A549 (cell line): Measurements from ENCODE around the gene ADAMTSL3. TPM values are rescaled to one million over a fixed set of nuclear protein-coding genes. Genes with fewer than 3 reads are reported as not detected.

Source experiments
- ATAC-seq, 2 experiments: fragments of 200-7000 bp in 1 of 2; fragments of >200 bp in 1 of 2; cut with Nextera tagmentation in 1 of 2; cut with Tn5 transposase in 1 of 2; 3 replicates each; pipeline versions ENCODE4 v1.8.0 to v1.9.1; 2018 to 2020; ENCODE audit warnings: mild to moderate bottlenecking in 1 of 2, moderate library complexity in 1 of 2
- CTCF ChIA-PET: fragments of 300-600 bp; sonication (Branson Sonifier 250); formaldehyde crosslinking; extraction: SDS; loops from one replicate; lab custom pipeline; 2021; ENCODE audit warnings: antibody characterized with exemption, inconsistent platforms; lab: Yijun Ruan, JAX
- POLR2A ChIA-PET: fragments of 350-600 bp; formaldehyde crosslinking; extraction: SDS; loops from one replicate; lab custom pipeline; 2021; ENCODE audit warnings: antibody characterized with exemption, inconsistent platforms; lab: Yijun Ruan, JAX
- DNase-seq, 2 experiments: peaks; one replicate each; pipeline versions ENCODE4 v3.0.0 to v3.0.0-alpha.2; 2011 to 2016; ENCODE audit warnings: low read depth in 1 of 2, low spot score in 1 of 2
- FAIRE-seq: peaks from 2 replicates; lab custom pipeline; 2011; peaks lifted over from hg19 to GRCh38; lab: Jason Lieb, UNC
- H3K27ac ChIP-seq, 2 experiments: fragments of >200 bp; sonication (Bioruptor Twin); formaldehyde crosslinking; 3 replicates each; pipeline ENCODE4 v1.5.1; 2016 to 2017
- H3K4me1 ChIP-seq: fragments of >200 bp; sonication (Bioruptor Twin); formaldehyde crosslinking; 3 replicates; pipeline ENCODE4 v1.6.1; 2016
- H3K4me2 ChIP-seq: fragments of >200 bp; sonication (Bioruptor Twin); formaldehyde crosslinking; 3 replicates; pipeline ENCODE4 v1.6.1; 2016
- H3K4me3 ChIP-seq: fragments of >200 bp; sonication (Bioruptor Twin); formaldehyde crosslinking; 3 replicates; pipeline ENCODE4 v1.5.1; 2016
- H3K9me3 ChIP-seq: fragments of >200 bp; sonication (Bioruptor Twin); formaldehyde crosslinking; 3 replicates; pipeline ENCODE4 v1.6.1; 2016
- ATOH8 ChIP-seq: fragments of 250-450 bp; sonication (Bioruptor Pico); IDR thresholded peaks from 2 replicates; pipeline ENCODE4 v1.5.0; 2020; ENCODE audit warnings: low read depth, mild to moderate bottlenecking, moderate library complexity
- BCL3 ChIP-seq: fragments of >200 bp; sonication (Bioruptor Twin); formaldehyde crosslinking; IDR thresholded peaks from 3 replicates; pipeline ENCODE4 v1.6.1; 2016
- BHLHE40 ChIP-seq: IDR thresholded peaks from 2 replicates; pipeline ENCODE4 v1.6.1; 2012; ENCODE audit warnings: low read depth, low read length, inconsistent platforms
- CTCF ChIP-seq: fragments of >200 bp; sonication (Bioruptor Twin); formaldehyde crosslinking; IDR thresholded peaks from 3 replicates; pipeline ENCODE4 v1.5.1; 2016
- EHF ChIP-seq: fragments of 250-450 bp; sonication (Bioruptor Pico); IDR thresholded peaks from 2 replicates; pipeline ENCODE4 v1.5.0; 2020; ENCODE audit warnings: mild to moderate bottlenecking
- ELK1 ChIP-seq: fragments of 150-350 bp; IDR thresholded peaks from 2 replicates; pipeline ENCODE4 v1.6.1; 2014; ENCODE audit warnings: low read depth, mild to moderate bottlenecking, low read length
- ESRRA ChIP-seq: fragments of 150-350 bp; IDR thresholded peaks from 2 replicates; pipeline ENCODE4 v1.6.1; 2014; ENCODE audit warnings: mild to moderate bottlenecking, low read length, borderline replicate concordance
- FOSL2 ChIP-seq, 2 experiments: fragments of 450-650 bp in 1 of 2; fragments of >200 bp in 1 of 2; sonication (Bioruptor Twin) in 1 of 2; formaldehyde crosslinking; IDR thresholded peaks; 2 replicates each; pipeline versions ENCODE4 v1.5.0 to v1.6.1; 2016 to 2020; ENCODE audit warnings: mild to moderate bottlenecking in 1 of 2, moderate library complexity in 1 of 2
- GATA3 ChIP-seq: IDR thresholded peaks from 2 replicates; pipeline ENCODE4 v1.6.1; 2012; ENCODE audit warnings: borderline replicate concordance
- HDAC2 ChIP-seq: fragments of 200-600 bp; sonication (generic); IDR thresholded peaks from 2 replicates; pipeline ENCODE4 v1.6.1; 2016
- HMGXB4 ChIP-seq: fragments of 250-450 bp; sonication (Bioruptor Pico); IDR thresholded peaks from 2 replicates; pipeline ENCODE4 v1.5.0; 2021; ENCODE audit warnings: mild to moderate bottlenecking, moderate library complexity, borderline replicate concordance
- JUN ChIP-seq, 2 experiments: fragments of >200 bp; sonication (Bioruptor Twin); formaldehyde crosslinking; IDR thresholded peaks; 2 replicates in 1 of 2; 3 replicates in 1 of 2; pipeline ENCODE4 v1.6.1; 2016 to 2017
- MAFK ChIP-seq: fragments of 450-650 bp; IDR thresholded peaks from 2 replicates; pipeline ENCODE4 v1.6.1; 2014; ENCODE audit not compliant: partially characterized antibody
- MAX ChIP-seq: IDR thresholded peaks from 2 replicates; pipeline ENCODE4 v1.6.1; 2012
- POLR2A ChIP-seq: IDR thresholded peaks from 2 replicates; pipeline ENCODE4 v1.6.1; 2012; ENCODE audit warnings: mild to moderate bottlenecking, low read length
- REST ChIP-seq: fragments of 200-600 bp; sonication (generic); IDR thresholded peaks from 2 replicates; pipeline ENCODE4 v1.6.1; 2016; ENCODE audit warnings: antibody characterized with exemption, mild to moderate bottlenecking, moderate library complexity
- RFX5 ChIP-seq: fragments of 450-650 bp; IDR thresholded peaks from 2 replicates; pipeline ENCODE4 v1.7.1; 2014; ENCODE audit warnings: antibody characterized with exemption, mild to moderate bottlenecking, moderate library complexity
- SREBF2 ChIP-seq: fragments of 450-650 bp; IDR thresholded peaks from 2 replicates; pipeline ENCODE4 v1.6.1; 2014; ENCODE audit warnings: mild to moderate bottlenecking, moderate library complexity
- TP53 ChIP-seq: fragments of 250-450 bp; sonication (Bioruptor Pico); IDR thresholded peaks from 2 replicates; pipeline ENCODE4 v1.5.0; 2021; ENCODE audit warnings: mild to moderate bottlenecking, moderate library complexity
- ZNF302 ChIP-seq: fragments of 250-450 bp; sonication (Bioruptor Pico); IDR thresholded peaks from 2 replicates; pipeline ENCODE4 v1.9.0; 2021; ENCODE audit warnings: inconsistent platforms, mild to moderate bottlenecking, moderate library complexity
- ZSCAN20 ChIP-seq: fragments of 250-450 bp; sonication (Bioruptor Pico); IDR thresholded peaks from 2 replicates; pipeline ENCODE4 v1.8.0; 2022; ENCODE audit warnings: mild to moderate bottlenecking, moderate library complexity
- WGBS: methylation state at CpG from one replicate; pipeline ENCODE4 v1.1.6; 2017; ENCODE audit errors: missing lambda C conversion rate; 5-methylcytosine and 5-hydroxymethylcytosine counted together
- polyA plus RNA-seq, 4 experiments: library from polyadenylated mRNA; depleted of rRNA in 3 of 4; stranded (reverse); fragments of >200 nt; fragmentation: RNase III in 1 of 4; extraction: RNeasy Plus Mini Kit Qiagen cat#74134 plus additional on column Dnase treatment in 1 of 4; gene quantifications; 2 replicates in 3 of 4; 3 replicates in 1 of 4; pipeline ENCODE4 v1.2.3, GENCODE V29; 2011 to 2017

ADAMTSL3 gene
- polyA plus RNA-seq, 2 of the 4 experiments (the other 2 are of a cell fraction), result 0.22 to 0.25 TPM

GRCh38 chr15:83697716-83698115 is 43.8 kb downstream of the ADAMTSL3 start (continued):
- no peak for TF ChIP-seq CTCF
- TF ChIP-seq EHF (CRISPR knock-in tag), result no peak

GRCh38 chr15:83698294-83698693 is 44.4 kb downstream of the ADAMTSL3 start:
- no peak overlapping the region for H3K4me3 ChIP-seq
- TF ChIP-seq ZNF302 (no peak), FOSL2 (IDR thresholded peaks at IDR 0.05) (no peak), FOSL2 (CRISPR knock-in tag; IDR thresholded peaks at IDR 0.05) (0 out of 2 replicates have a peak, but pooled peaks have one; percentile 8), GATA3 (no peak), ATOH8 (no peak), MAX (peak; percentile 28; the same call in 1 of the 2 replicates), JUN (IDR thresholded peaks at IDR 0.05) (no peak)
- TF ChIP-seq, all 56 proteins: peak for 2
- FAIRE-seq (no peak), DNase-seq (peak; percentile 47 to 63), ATAC-seq (peak; percentile 59 to 73)
- Histone ChIP-seq H3K27ac (0 out of 6 replicates have a peak overlapping the region, but pooled peaks of 1 of the 2 experiments have one; percentile 10), H3K9me3 (0 out of 3 replicates have a peak, but pooled peaks cover 3% of the 10 kb centered on the region), H3K4me2 (0 out of 3 replicates have a peak overlapping the region, but pooled peaks have one; percentile 27), H3K4me1 (peaks cover 17% of the 10 kb centered on the region)
- ChIA-PET CTCF (interaction anchor here (0.7 kb wide), 1 partner anchor 140 kb away, joined by 4 read pairs; no protein-coding TSS in a partner anchor), POLR2A (no interaction called here)
- WGBS, result 16% methylated on average over 3 of the region's 3 CpGs

GRCh38 chr15:83699028-83699427 is 45.1 kb downstream of the ADAMTSL3 start:
- H3K4me1 ChIP-seq, result peaks cover 17% of the 10 kb centered on the region
- 0 out of 3 replicates have a peak, but pooled peaks cover 3% of the 10 kb centered on the region for H3K9me3 ChIP-seq
- DNase-seq, result no peak
- no peak overlapping the region for H3K4me3 ChIP-seq
- no peak for ATAC-seq
- TF ChIP-seq BCL3 (no peak), BHLHE40 (no peak), JUN (IDR thresholded peaks at IDR 0.05) (no peak), HMGXB4 (CRISPR knock-in tag) (no peak), SREBF2 (no peak), GATA3 (no peak), TP53 (CRISPR knock-in tag) (no peak), MAFK (no peak), ELK1 (no peak), HDAC2 (no peak), POLR2A (no peak), RFX5 (no peak), REST (no peak), ESRRA (no peak), ZSCAN20 (no peak)
- no peak for FAIRE-seq
- CTCF ChIA-PET, result no interaction called here
- no peak overlapping the region for H3K4me2 ChIP-seq
- POLR2A ChIA-PET, result no interaction called here
- no peak overlapping the region for H3K27ac ChIP-seq
- 19% methylated on average over 2 of the region's 2 CpGs for WGBS
